ENCODE measurements around the gene CLEC6A. TPM values are rescaled to one million over a fixed set of nuclear protein-coding genes. Genes with fewer than 3 reads are reported as not detected.

The CLEC6A gene
- total and polyA plus RNA-seq, 2 of the 8 experiments (the other 6 are each of a cell fraction or from before 2014, with no cell fraction given): not detected

DNA sequence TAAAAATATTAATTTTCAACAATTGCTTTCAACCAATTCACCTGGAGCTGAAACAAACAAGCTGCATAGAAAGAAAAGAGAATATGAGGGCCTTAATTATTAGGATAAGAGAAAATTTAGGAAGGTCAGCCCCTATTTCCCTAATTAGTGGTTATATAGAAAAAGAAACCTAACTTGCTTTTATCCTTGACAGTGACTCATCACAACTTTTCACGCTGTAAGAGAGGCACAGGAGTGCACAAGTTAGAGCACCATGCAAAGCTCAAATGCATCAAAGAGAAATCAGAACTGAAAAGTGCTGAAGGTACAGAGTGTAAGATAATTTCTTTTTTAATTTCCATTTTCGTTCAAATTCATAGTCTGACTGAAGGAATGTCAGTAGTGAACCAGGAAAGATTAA, 62.2 kb downstream of the CLEC6A start:
- FAIRE-seq: no peak
- no peaks in the 10 kb centered on the region for H3K27me3 ChIP-seq (replicated peaks in 1 of 4; ENCODE audit: control insufficient read depth in 3 of 4, extremely low read depth in 1 of 4, insufficient read depth in 3 of 4, low read length in 3 of 4)
- TF ChIP-seq KDM1A (IDR thresholded peaks at IDR 0.05; ENCODE audit: borderline replicate concordance, low read length): no peak
- TF ChIP-seq SIX5 (IDR thresholded peaks at IDR 0.05; ENCODE audit: low read depth, low read length): no peak
- TF ChIP-seq, protein P1, sequence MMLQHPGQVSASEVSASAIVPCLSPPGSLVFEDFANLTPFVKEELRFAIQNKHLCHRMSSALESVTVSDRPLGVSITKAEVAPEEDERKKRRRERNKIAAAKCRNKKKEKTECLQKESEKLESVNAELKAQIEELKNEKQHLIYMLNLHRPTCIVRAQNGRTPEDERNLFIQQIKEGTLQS (IDR thresholded peaks at IDR 0.05; ENCODE audit: insufficient read depth, low read depth, low read length): no peak
- TF ChIP-seq, protein P2, sequence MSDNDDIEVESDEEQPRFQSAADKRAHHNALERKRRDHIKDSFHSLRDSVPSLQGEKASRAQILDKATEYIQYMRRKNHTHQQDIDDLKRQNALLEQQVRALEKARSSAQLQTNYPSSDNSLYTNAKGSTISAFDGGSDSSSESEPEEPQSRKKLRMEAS (IDR thresholded peaks at IDR 0.05): no peak
- TF ChIP-seq SUZ12 (IDR thresholded peaks at IDR 0.05; ENCODE audit: low read length): no peak
- TF ChIP-seq RFX5 (IDR thresholded peaks at IDR 0.05; ENCODE audit: borderline replicate concordance, low read depth, low read length): no peak
- no peak for TF ChIP-seq CTBP2 (IDR thresholded peaks at IDR 0.05; ENCODE audit: borderline replicate concordance, insufficient read depth, insufficient read length, low read length)
- TF ChIP-seq RAD21 (IDR thresholded peaks at IDR 0.05 in 1 of 2, conservative IDR thresholded peaks at IDR 0.05 in 1 of 2; ENCODE audit: low read depth in 2 of 2, low read length in 2 of 2): no peak
- TF ChIP-seq, protein P3, sequence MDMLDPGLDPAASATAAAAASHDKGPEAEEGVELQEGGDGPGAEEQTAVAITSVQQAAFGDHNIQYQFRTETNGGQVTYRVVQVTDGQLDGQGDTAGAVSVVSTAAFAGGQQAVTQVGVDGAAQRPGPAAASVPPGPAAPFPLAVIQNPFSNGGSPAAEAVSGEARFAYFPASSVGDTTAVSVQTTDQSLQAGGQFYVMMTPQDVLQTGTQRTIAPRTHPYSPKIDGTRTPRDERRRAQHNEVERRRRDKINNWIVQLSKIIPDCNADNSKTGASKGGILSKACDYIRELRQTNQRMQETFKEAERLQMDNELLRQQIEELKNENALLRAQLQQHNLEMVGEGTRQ (IDR thresholded peaks at IDR 0.05; ENCODE audit: low read length): no peak
- TF ChIP-seq RNF2 (IDR thresholded peaks at IDR 0.05; ENCODE audit: borderline replicate concordance, low read depth, low read length, missing control alignments, poor library complexity, severe bottlenecking): no peak
- no peak for TF ChIP-seq CHD2 (IDR thresholded peaks at IDR 0.05; ENCODE audit: low read length)

More for the DNA sequence above, 62.2 kb downstream of the CLEC6A start:
- no peak overlapping the region for H3K14ac ChIP-seq (ENCODE audit: insufficient read length)
- 93% methylated on average over 2 of the region's 2 CpGs; no CpG with 5 or more reads in 1 of the 2 experiments for WGBS, 2 experiments (ENCODE audit: extremely low coverage in 1 of 2, insufficient coverage in 1 of 2, insufficient read length in 1 of 2, insufficient replicate concordance in 2 of 2, low coverage in 1 of 2, low lambda C conversion rate in 2 of 2, missing lambda C conversion rate in 1 of 2)
- no peak overlapping the region for H3K18ac ChIP-seq (ENCODE audit: extremely low read depth, low read length)
- ChIA-PET CTCF (ENCODE audit: partially characterized antibody) (interaction anchor here (1.1 to 1.3 kb wide), 2 partner anchors 12 to 26 kb away, joined by 4 to 5 read pairs; no protein-coding TSS in a partner anchor), POLR2A (ENCODE audit: partially characterized antibody) (no interaction called here)
- H3K23me2 ChIP-seq (ENCODE audit: low read depth, low read length): no peaks in the 10 kb centered on the region; the same call in 1 of the 2 replicates
- H3K79me2 ChIP-seq (ENCODE audit: control insufficient read depth in 1 of 2, insufficient read depth in 2 of 2, low read length in 2 of 2): no peaks in the 10 kb centered on the region
- H4K5ac ChIP-seq (ENCODE audit: insufficient read length, low read depth, low read length): no peak overlapping the region
- no peak overlapping the region for H3K9ac ChIP-seq (replicated peaks in 1 of 4; ENCODE audit: extremely low read depth in 1 of 4, low read depth in 3 of 4, low read length in 3 of 4)
- no peaks in the 10 kb centered on the region for H3K36me3 ChIP-seq (ENCODE audit: control insufficient read depth in 2 of 4, insufficient read depth in 4 of 4, low read length in 3 of 4)
- no peak overlapping the region for H3K27ac ChIP-seq (ENCODE audit: low read depth, low read length)
- no peak overlapping the region for H3K4me2 ChIP-seq (ENCODE audit: insufficient read depth in 1 of 2, low read depth in 2 of 2, low read length in 2 of 2)
- no peaks in the 10 kb centered on the region for H3K4me1 ChIP-seq (replicated peaks in 1 of 4; ENCODE audit: control insufficient read depth in 3 of 4, insufficient read depth in 4 of 4, low read length in 3 of 4)
- no peak overlapping the region for H4K8ac ChIP-seq (ENCODE audit: extremely low read depth, insufficient read depth, low read length)
- no peak overlapping the region for H3K56ac ChIP-seq (replicated peaks; ENCODE audit: insufficient read length, low read depth, low read length)
- H4K91ac ChIP-seq (replicated peaks; ENCODE audit: insufficient read length, low read length): no peak overlapping the region
- H3K4me3 ChIP-seq (ENCODE audit: extremely low read depth in 1 of 4, insufficient read depth in 2 of 4, low read depth in 3 of 4, low read length in 4 of 4): no peak overlapping the region
- H2AK5ac ChIP-seq (ENCODE audit: low read depth, low read length): no peak overlapping the region
- H2AFZ ChIP-seq (ENCODE audit: low read length): no peak overlapping the region
- no peak overlapping the region for H2BK12ac ChIP-seq (ENCODE audit: low read depth, low read length)
- no peak overlapping the region for H2BK15ac ChIP-seq (ENCODE audit: low read length)
- no peaks in the 10 kb centered on the region for H4K20me1 ChIP-seq (replicated peaks in 1 of 2; ENCODE audit: control insufficient read depth in 1 of 2, insufficient read depth in 2 of 2, low read length in 2 of 2)
- no peak overlapping the region for H2BK20ac ChIP-seq (ENCODE audit: low read length)
- H2BK120ac ChIP-seq (replicated peaks; ENCODE audit: low read depth, low read length): no peak overlapping the region
- H3K4ac ChIP-seq (replicated peaks; ENCODE audit: insufficient read length, low read depth, low read length): no peak overlapping the region
- no peak overlapping the region for H3K23ac ChIP-seq (ENCODE audit: insufficient read length)
- no peak overlapping the region for H2BK5ac ChIP-seq (ENCODE audit: low read depth, low read length)
- H3K79me1 ChIP-seq (ENCODE audit: low read depth, low read length): no peaks in the 10 kb centered on the region
- DNase-seq (ENCODE audit: low read depth in 1 of 2, low spot score in 2 of 2): no peak
- no peaks in the 10 kb centered on the region; a peak in 1 of 4 replicates for H3K9me3 ChIP-seq (ENCODE audit: insufficient read depth in 2 of 2, low read depth in 1 of 2, low read length in 1 of 2)

All from H1 (cell line).